Measurements from ENCODE around the gene TMEM51.

DNA sequence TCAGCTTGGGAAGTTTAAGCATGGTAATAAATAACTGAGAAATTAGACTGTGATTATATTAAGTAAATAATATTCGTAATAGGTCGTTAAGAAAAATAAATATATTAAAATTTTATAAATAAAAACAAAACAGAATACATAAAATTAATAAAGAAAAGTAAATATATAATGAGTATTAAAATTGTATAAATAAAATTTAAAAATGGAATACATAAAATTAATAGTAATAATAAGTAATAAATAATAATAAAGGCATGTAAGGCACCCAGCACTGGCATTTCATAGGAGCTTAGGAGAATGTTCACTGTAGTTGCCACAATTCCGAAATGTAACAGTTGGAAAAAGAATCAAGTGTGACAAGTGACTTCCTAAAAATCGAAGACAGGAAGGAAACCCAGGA lies 47.7 kb downstream of the TMEM51 start:
- TF ChIP-seq, protein P1, sequence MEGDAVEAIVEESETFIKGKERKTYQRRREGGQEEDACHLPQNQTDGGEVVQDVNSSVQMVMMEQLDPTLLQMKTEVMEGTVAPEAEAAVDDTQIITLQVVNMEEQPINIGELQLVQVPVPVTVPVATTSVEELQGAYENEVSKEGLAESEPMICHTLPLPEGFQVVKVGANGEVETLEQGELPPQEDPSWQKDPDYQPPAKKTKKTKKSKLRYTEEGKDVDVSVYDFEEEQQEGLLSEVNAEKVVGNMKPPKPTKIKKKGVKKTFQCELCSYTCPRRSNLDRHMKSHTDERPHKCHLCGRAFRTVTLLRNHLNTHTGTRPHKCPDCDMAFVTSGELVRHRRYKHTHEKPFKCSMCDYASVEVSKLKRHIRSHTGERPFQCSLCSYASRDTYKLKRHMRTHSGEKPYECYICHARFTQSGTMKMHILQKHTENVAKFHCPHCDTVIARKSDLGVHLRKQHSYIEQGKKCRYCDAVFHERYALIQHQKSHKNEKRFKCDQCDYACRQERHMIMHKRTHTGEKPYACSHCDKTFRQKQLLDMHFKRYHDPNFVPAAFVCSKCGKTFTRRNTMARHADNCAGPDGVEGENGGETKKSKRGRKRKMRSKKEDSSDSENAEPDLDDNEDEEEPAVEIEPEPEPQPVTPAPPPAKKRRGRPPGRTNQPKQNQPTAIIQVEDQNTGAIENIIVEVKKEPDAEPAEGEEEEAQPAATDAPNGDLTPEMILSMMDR (IDR thresholded peaks at IDR 0.05): no peak
- TF ChIP-seq FOXP1 (CRISPR knock-in tag; IDR thresholded peaks at IDR 0.05; ENCODE audit: borderline replicate concordance): no peak
- TF ChIP-seq, protein P2, sequence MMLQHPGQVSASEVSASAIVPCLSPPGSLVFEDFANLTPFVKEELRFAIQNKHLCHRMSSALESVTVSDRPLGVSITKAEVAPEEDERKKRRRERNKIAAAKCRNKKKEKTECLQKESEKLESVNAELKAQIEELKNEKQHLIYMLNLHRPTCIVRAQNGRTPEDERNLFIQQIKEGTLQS (CRISPR knock-in tag; conservative IDR thresholded peaks at IDR 0.05): no peak
- TF ChIP-seq, protein P3, sequence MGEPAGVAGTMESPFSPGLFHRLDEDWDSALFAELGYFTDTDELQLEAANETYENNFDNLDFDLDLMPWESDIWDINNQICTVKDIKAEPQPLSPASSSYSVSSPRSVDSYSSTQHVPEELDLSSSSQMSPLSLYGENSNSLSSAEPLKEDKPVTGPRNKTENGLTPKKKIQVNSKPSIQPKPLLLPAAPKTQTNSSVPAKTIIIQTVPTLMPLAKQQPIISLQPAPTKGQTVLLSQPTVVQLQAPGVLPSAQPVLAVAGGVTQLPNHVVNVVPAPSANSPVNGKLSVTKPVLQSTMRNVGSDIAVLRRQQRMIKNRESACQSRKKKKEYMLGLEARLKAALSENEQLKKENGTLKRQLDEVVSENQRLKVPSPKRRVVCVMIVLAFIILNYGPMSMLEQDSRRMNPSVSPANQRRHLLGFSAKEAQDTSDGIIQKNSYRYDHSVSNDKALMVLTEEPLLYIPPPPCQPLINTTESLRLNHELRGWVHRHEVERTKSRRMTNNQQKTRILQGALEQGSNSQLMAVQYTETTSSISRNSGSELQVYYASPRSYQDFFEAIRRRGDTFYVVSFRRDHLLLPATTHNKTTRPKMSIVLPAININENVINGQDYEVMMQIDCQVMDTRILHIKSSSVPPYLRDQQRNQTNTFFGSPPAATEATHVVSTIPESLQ (CRISPR knock-in tag; IDR thresholded peaks at IDR 0.05): no peak
